ENCODE measurements around the gene COPZ1.

COPZ1 gene

GRCh38 chr12:54357506-54358190, 32.7 kb downstream of the COPZ1 start:
- in situ Hi-C loops (cut with MboI; ENCODE audit: low sequenced_read_pairs), result loop anchor here (25.0 kb wide), 1 partner anchor 370 kb away; the partner anchor contains the start of gene HOXC10

- in situ Hi-C loops (cut with MboI; ENCODE audit: low sequenced_read_pairs), result loop anchor here (25.0 kb wide), 1 partner anchor 371 kb away; the partner anchor contains the start of gene HOXC10
Measured at GRCh38 chr12:54358191-54358944, 33.4 kb downstream of the COPZ1 start.

GRCh38 chr12:54358945-54359761, 34.2 kb downstream of the COPZ1 start:
- in situ Hi-C loops (cut with MboI; ENCODE audit: low sequenced_read_pairs), result loop anchor here (25.0 kb wide), 1 partner anchor 372 kb away; the partner anchor contains the start of gene HOXC10

GRCh38 chr12:54359762-54360351, 34.9 kb downstream of the COPZ1 start:
- in situ Hi-C loops (cut with MboI; ENCODE audit: low sequenced_read_pairs), result loop anchor here (25.0 kb wide), 1 partner anchor 373 kb away; the partner anchor contains the start of gene HOXC10

- in situ Hi-C loops (cut with MboI; ENCODE audit: low sequenced_read_pairs), result loop anchor here (25.0 kb wide), 1 partner anchor 374 kb away; the partner anchor contains the start of gene HOXC10
Measured at GRCh38 chr12:54360717-54361456, 36.0 kb downstream of the COPZ1 start.

DNA sequence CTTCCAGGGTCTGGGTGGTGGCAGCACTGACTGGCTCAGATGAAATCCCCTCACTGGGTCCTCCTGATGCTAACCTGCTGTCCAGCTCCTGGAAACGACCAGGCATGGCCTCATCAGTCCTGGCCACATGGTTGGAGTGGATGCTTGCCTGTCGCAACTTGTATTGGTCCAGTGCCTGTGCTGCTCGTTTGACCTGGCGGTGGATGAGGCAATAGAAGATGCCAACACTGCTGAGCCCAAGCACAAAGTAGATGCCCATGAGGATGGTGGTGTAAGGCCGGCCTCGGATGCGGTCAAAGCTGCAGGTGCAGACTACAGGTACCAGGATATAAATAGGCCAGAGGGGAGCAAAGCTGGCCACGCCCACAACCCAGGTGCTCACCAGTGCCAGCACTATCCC, 38.1 kb downstream of the COPZ1 start:
- in situ Hi-C loops (cut with MboI; ENCODE audit: low sequenced_read_pairs), result loop anchor here (25.0 kb wide), 1 partner anchor 376 kb away; the partner anchor contains the start of gene HOXC10

DNA sequence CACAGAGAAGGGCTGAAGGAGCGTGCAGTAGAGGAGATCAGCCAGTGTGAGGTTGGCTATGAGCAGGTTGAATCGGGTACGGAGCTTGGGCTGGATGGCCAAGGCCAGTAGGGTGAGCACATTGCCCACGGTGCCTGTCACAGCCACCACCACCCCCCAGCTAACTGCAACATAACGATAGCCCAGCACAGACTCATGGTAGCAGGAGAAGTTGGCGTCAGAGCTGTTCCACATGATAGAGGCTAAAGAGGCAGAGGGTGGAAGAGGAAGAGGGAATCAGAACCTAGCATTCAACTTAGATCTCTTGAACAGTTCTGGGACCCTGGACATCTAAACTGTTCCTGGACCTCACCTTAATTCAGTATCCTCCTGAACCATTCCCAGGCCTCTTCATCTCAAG, 38.7 kb downstream of the COPZ1 start:
- in situ Hi-C loops (cut with MboI; ENCODE audit: low sequenced_read_pairs), result loop anchor here (25.0 kb wide), 1 partner anchor 376 kb away; the partner anchor contains the start of gene HOXC10

DNA sequence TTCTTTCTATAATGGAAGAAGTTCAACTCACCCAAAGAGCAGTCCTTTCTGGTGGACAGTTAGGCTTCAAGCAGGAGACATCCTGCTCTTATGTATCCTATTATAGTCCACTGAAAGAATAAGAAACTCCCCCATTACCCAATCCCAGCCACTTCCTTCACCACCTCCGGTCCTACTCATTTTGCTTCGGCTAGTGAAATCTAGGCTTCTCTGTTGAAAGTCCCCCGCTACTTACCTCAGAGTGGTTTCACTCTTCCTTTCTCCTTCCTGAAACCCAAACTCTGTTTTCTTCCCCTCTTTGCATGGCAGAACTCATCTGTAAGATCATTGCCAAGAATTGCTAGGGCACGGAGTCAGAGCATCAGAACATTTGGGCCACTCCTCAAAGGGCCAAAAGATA, 39.5 kb downstream of the COPZ1 start, which contains the start of gene GPR84:
Gene GPR84, minus strand, starts transcription at position 74 of the 400 bp plus-strand sequence. CDS start 635 bp downstream, outside the sequence.
- in situ Hi-C loops (cut with MboI; ENCODE audit: low sequenced_read_pairs), result loop anchor here (25.0 kb wide), 1 partner anchor 377 kb away; the partner anchor contains the start of gene HOXC10

- in situ Hi-C loops (cut with MboI; ENCODE audit: low sequenced_read_pairs), result loop anchor here (25.0 kb wide), 1 partner anchor 381 kb away; the partner anchor contains the start of gene HOXC10
Measured at GRCh38 chr12:54368025-54368708, 43.2 kb downstream of the COPZ1 start.

DNA sequence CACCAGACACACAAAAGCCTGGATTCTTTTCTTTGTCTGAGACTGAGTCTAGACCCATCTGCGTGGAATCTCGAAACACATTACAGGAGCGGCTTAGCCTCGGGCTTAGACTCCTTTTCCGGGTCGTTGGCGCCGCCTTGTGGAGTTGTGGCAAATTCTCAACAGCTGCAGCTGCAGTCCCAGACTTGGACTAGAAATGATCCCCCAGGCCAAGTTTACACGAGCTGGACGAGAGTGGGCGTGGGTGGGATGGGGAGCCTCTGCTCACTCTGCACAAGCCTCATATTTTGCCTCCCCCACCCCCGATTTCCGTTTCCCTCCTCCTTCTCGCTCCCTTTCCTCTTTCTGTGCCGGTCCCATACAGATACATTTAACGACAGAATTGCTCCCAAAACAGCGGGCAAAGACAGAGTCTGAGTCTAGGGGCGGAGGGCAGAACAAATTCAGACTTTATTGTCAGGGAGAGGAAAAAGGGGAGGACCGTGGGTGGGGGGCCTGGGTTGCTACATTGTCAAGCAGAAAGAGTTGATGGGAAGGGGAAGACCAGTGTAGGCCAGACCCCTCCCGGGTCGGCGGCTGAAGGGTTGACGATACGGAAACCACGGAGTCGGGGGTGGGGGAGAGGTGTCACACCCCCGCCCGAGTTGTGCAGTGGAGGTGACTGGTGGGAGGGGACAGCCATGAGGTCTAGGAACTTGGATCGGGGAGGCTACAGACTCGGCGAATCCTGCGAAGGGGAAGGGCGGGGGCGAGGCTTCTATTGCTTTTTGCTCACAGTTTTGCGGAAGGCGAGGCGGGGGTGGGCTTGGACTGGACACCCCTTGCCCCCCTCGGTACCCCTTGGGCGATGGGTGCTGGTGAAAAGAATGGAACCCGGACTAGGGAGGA, 44.0 kb downstream of the COPZ1 start:
- in situ Hi-C loops (cut with MboI; ENCODE audit: low sequenced_read_pairs), result loop anchor here (25.0 kb wide), 1 partner anchor 382 kb away; the partner anchor contains the start of gene HOXC10

- in situ Hi-C loops (cut with MboI; ENCODE audit: low sequenced_read_pairs), result loop anchor here (25.0 kb wide), 1 partner anchor 382 kb away; the partner anchor contains the start of gene HOXC10
Measured at GRCh38 chr12:54369597-54370131, 44.7 kb downstream of the COPZ1 start.

GRCh38 chr12:54370171-54370730, 45.3 kb downstream of the COPZ1 start:
- in situ Hi-C loops (cut with MboI; ENCODE audit: low sequenced_read_pairs), result loop anchor here (25.0 kb wide), 1 partner anchor 383 kb away; the partner anchor contains the start of gene HOXC10

GRCh38 chr12:54371328-54372112, 46.6 kb downstream of the COPZ1 start:
- in situ Hi-C loops (cut with MboI; ENCODE audit: low sequenced_read_pairs), result loop anchor here (25.0 kb wide), 1 partner anchor 384 kb away; the partner anchor contains the start of gene HOXC10

DNA sequence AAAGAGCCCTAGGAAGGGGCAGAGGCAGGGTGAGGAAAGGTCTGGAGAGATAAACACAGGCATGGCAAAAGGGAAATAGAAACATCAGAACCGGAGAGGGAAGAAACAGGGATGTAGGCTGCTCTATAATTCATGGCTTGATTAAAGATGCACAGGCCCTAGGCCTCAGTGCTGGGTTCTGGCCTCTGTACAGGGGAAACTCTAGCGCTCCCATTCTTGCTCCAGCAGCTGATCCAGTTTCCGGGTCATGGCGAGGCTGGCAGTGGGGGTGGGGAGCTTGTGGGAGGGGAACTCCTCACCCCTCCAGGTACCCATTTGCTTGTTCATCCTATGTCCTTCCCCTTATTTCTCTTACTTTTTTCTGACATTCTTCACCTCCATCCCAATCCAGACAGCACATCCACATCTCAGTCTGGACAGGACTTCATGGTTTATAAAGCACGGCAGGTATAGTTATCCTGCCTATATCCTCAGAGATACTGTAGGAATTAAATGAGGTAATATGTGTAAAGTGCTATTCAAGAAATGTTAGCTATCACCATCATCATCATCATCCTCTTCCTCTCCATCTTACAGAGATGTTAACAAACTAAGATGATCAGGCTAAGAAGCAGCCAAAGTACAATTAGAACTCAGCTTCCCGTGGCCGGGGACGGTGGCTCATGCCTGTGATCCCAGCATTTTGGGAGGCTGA, 47.3 kb downstream of the COPZ1 start:
- in situ Hi-C loops (cut with MboI; ENCODE audit: low sequenced_read_pairs), result loop anchor here (25.0 kb wide), 1 partner anchor 385 kb away; the partner anchor contains the start of gene HOXC10
